GM12891 (cell line): ENCODE data around the gene MSANTD4.

Experiments used
- POLR2A ChIP-seq: IDR thresholded peaks from 2 replicates; pipeline ENCODE4 v1.6.1; 2011; ENCODE audit warnings: low read depth, low read length, control low read depth
- TAF1 ChIP-seq: IDR thresholded peaks from 2 replicates; pipeline ENCODE4 v1.6.1; 2011; ENCODE audit warnings: low read depth, low read length, control low read depth

GRCh38 chr11:106043540-106043939 is 21.5 kb upstream of the MSANTD4 start:
- TF ChIP-seq POLR2A (no peak), TAF1 (no peak)
